ENCODE results near the gene CCDC40.
A peak's percentile ranks its signal among the peaks of the same experiment; 100 is the strongest.

CCDC40 gene

GRCh38 chr17:80147035-80147822 is 110.8 kb downstream of the CCDC40 start, which contains the start of gene EIF4A3:
Gene EIF4A3, minus strand, starts transcription at chr17:80147128. Its CDS starts 167 bp downstream, at chr17:80146961.
- peak; percentile 100 for DNase-seq

Measured in NCI-H82 (cell line).